Neural cell (in vitro differentiated cells): ENCODE data around the gene PPP3CA.

Experiments
- CTCF ChIP-seq: fragments of 450-650 bp; IDR thresholded peaks from 2 replicates; pipeline ENCODE4 v1.5.1; 2014; ENCODE audit warnings: antibody characterized with exemption, mild to moderate bottlenecking, moderate library complexity; ENCODE audit not compliant: poor library complexity, severe bottlenecking
- EZH2 ChIP-seq: fragments of 200-600, 300-800 bp; shearing (Covaris generic), sonication (generic); IDR thresholded peaks from 2 replicates; pipeline ENCODE4 v1.6.1; 2014; ENCODE audit warnings: antibody characterized with exemption, low read length, borderline replicate concordance, mild to moderate bottlenecking; ENCODE audit not compliant: insufficient read depth, poor library complexity, severe bottlenecking
- POLR2AphosphoS5 ChIP-seq: IDR thresholded peaks from 2 replicates; pipeline ENCODE4 v1.6.1; 2012

DNA sequence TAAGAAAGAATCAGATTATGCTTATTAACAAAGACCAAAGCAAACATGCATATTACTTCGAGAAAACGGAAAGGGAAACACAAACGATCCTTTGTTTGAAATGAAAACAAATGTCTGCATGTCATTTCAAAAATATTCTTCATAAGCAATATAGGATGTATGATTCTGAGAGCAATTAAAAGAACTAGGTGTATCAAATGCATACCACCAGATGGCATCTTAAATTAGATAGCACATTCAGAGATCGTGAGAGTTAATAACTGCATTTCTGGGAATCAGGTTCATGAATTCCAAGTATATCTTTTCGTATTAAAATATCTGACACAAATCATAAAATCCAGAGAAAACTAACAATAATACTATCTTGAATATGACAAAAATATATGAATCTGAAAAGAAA lies 159.5 kb downstream of the PPP3CA start:
- no peak for TF ChIP-seq CTCF
- no peak for TF ChIP-seq POLR2AphosphoS5
- TF ChIP-seq EZH2: no peak
